GM23338 (cell line): ENCODE data around the gene MYH14. TPM values are rescaled to one million over a fixed set of nuclear protein-coding genes. Genes with fewer than 3 reads are reported as not detected.
A peak's percentile ranks its signal among the peaks of the same experiment; 100 is the strongest.

Source experiments
- ATAC-seq: fragments of 200-7000 bp; cut with Tn5 transposase; 3 replicates; pipeline ENCODE4 v1.9.1; 2020
- DNase-seq: peaks from one replicate; pipeline ENCODE4 v3.0.0-alpha.2; 2015; ENCODE audit warnings: low spot score
- H2AFZ ChIP-seq: fragments of 200-600 bp; sonication (generic); 2 replicates; pipeline ENCODE4 v1.8.0; 2016; ENCODE audit warnings: antibody characterized with exemption, mild to moderate bottlenecking, moderate library complexity
- H3F3A ChIP-seq: fragments of 200-600 bp; sonication (generic); replicated peaks from 2 replicates; pipeline ENCODE4 v1.8.0; 2017; ENCODE audit warnings: antibody characterized with exemption, mixed run types, low read depth
- H3K27ac ChIP-seq: fragments of 200-600 bp; sonication (generic); 2 replicates; pipeline ENCODE4 v1.6.1; 2016; ENCODE audit warnings: low read depth
- H3K27me3 ChIP-seq: fragments of 200-600 bp; sonication (generic); 2 replicates; pipeline ENCODE4 v1.8.0; 2016; ENCODE audit warnings: mild to moderate bottlenecking, mixed run types, moderate library complexity; ENCODE audit not compliant: insufficient read depth
- H3K36me3 ChIP-seq: fragments of 200-600 bp; sonication (generic); 2 replicates; pipeline ENCODE4 v1.8.0; 2016; ENCODE audit warnings: mild to moderate bottlenecking; ENCODE audit not compliant: insufficient read depth
- H3K4me1 ChIP-seq: fragments of 200-600 bp; sonication (generic); 2 replicates; pipeline ENCODE4 v1.8.0; 2016; ENCODE audit warnings: mild to moderate bottlenecking, moderate library complexity; ENCODE audit not compliant: insufficient read depth
- H3K4me2 ChIP-seq: fragments of 200-600 bp; sonication (generic); 2 replicates; pipeline ENCODE4 v1.7.1; 2017; ENCODE audit warnings: mixed run types
- H3K4me3 ChIP-seq: fragments of 200-600 bp; sonication (generic); 2 replicates; pipeline ENCODE4 v1.6.1; 2016; ENCODE audit warnings: mixed run types
- H3K79me2 ChIP-seq: fragments of 200-600 bp; sonication (generic); replicated peaks from 2 replicates; pipeline ENCODE4 v1.8.0; 2017; ENCODE audit warnings: mild to moderate bottlenecking; ENCODE audit not compliant: insufficient read depth
- H3K9me2 ChIP-seq: fragments of 200-600 bp; sonication (generic); 2 replicates; pipeline ENCODE4 v1.8.0; 2017; ENCODE audit not compliant: insufficient read depth
- H4K20me1 ChIP-seq: fragments of 200-600 bp; sonication (generic); replicated peaks from 2 replicates; pipeline ENCODE4 v1.8.0; 2017; ENCODE audit warnings: mild to moderate bottlenecking; ENCODE audit not compliant: insufficient read depth
- H3K27ac Mint-ChIP-seq: 2 replicates; pipeline ENCODE4 v1.8.0; 2020; ENCODE audit warnings: inconsistent platforms, mild to moderate bottlenecking, moderate library complexity, mixed read lengths
- H3K27me3 Mint-ChIP-seq: 3 replicates; pipeline ENCODE4 v1.8.0; 2022; ENCODE audit warnings: low read depth, mild to moderate bottlenecking, moderate library complexity, mixed read lengths, inconsistent platforms; ENCODE audit not compliant: insufficient read depth, poor library complexity
- H3K36me3 Mint-ChIP-seq: 3 replicates; pipeline ENCODE4 v1.8.0; 2021; ENCODE audit warnings: low read depth, mild to moderate bottlenecking, inconsistent platforms, moderate library complexity, mixed read lengths
- H3K4me1 Mint-ChIP-seq: 3 replicates; pipeline ENCODE4 v1.8.0; 2020; ENCODE audit warnings: mild to moderate bottlenecking, inconsistent platforms, mixed read lengths
- H3K4me3 Mint-ChIP-seq: 3 replicates; pipeline ENCODE4 v1.8.0; 2021; ENCODE audit warnings: moderate library complexity, mild to moderate bottlenecking, inconsistent platforms, mixed read lengths
- H3K9me3 Mint-ChIP-seq: 3 replicates; pipeline ENCODE4 v1.8.0; 2020; ENCODE audit warnings: moderate library complexity, mild to moderate bottlenecking, inconsistent platforms, mixed read lengths
- CREB1 ChIP-seq: fragments of 250-450 bp; sonication (Bioruptor Pico); IDR thresholded peaks from 2 replicates; pipeline ENCODE4 v1.5.0; 2020; ENCODE audit warnings: low read depth, mild to moderate bottlenecking, moderate library complexity
- NANOG ChIP-seq: IDR thresholded peaks from 2 replicates; pipeline ENCODE4 v1.6.1; 2016; ENCODE audit warnings: antibody characterized with exemption, borderline replicate concordance
- POLR2AphosphoS5 ChIP-seq: IDR thresholded peaks from 2 replicates; pipeline ENCODE4 v1.6.1; 2016; ENCODE audit warnings: antibody characterized with exemption, low read depth
- STAT1 ChIP-seq: IDR thresholded peaks from one replicate; pipeline ENCODE4 v1.6.1; 2016; ENCODE audit warnings: antibody characterized with exemption; ENCODE audit not compliant: unreplicated experiment
- polyA plus RNA-seq: library from polyadenylated mRNA; unstranded; fragments of >200 nt; fragmentation: Nextera tagmentation; extraction: Ambion mirVana; gene quantifications from 2 replicates; pipeline ENCODE4 v1.2.1, GENCODE V29; 2016
- total RNA-seq: library from RNA; depleted of rRNA; stranded (reverse); fragments of >200 nt; shearing (Covaris generic); gene quantifications from 2 replicates; pipeline ENCODE4 v1.2.3, GENCODE V29; 2014
- TF ChIP-seq, protein P1 (sequence below): IDR thresholded peaks from 2 replicates; pipeline ENCODE4 v1.6.1; 2016; ENCODE audit warnings: antibody characterized with exemption
- TF ChIP-seq, protein P2 (sequence below): fragments of 250-450 bp; sonication (Bioruptor Pico); IDR thresholded peaks from 2 replicates; pipeline ENCODE4 v1.5.0; 2020; ENCODE audit warnings: mild to moderate bottlenecking, moderate library complexity

Gene MYH14
- total and polyA plus RNA-seq, 2 experiments from 2014 or later = 25.5 to 27.5 TPM

DNA sequence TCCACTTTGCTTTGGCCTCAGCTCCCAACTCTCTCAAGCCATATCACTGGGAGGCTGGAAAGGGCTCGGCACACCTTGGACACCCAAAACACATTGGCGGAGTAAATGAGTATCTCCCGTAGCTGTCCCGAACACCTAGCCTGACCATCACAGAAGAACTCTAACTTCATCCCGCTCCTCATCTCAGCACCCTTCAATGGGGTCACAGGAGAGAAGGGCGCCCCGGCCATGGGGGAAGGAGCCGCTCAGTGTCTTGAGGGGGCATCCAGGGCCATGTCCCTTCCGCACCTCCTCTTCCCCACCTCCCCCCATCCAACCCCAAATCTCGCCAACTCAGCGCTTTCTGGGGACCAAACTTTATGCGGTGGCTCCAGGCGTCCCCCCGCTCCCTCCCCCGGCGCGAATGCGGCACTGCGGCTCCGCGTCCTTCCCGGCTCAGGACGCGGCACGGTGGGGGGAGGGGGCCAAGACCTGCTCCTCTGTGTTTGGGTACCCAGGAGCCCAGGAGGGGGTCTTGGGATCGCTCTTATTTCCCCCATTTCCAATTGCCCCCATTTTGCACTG, 122.8 kb downstream of the MYH14 start:
- H3K9me3 Mint-ChIP-seq = peaks cover 81% of the 10 kb centered on the region
- Histone ChIP-seq H3K27me3 (peaks cover 20% of the 10 kb centered on the region), H2AFZ (no peak overlapping the region), H4K20me1 (peaks cover 17% of the 10 kb centered on the region; the same call in 1 of the 2 replicates), H3K27ac (0 out of 2 replicates have a peak overlapping the region, but pooled peaks have one; percentile 45), H3K4me1 (peaks cover 29% of the 10 kb centered on the region), H3K36me3 (no peaks in the 10 kb centered on the region; the same call in 1 of the 2 replicates), H3K79me2 (peaks cover 12% of the 10 kb centered on the region), H3K9me2 (no peaks in the 10 kb centered on the region), H3K4me3 (peak overlapping the region; percentile 86), H3K4me2 (peak overlapping the region; percentile 92), H3F3A (peaks cover 11% of the 10 kb centered on the region; the same call in 1 of the 2 replicates)
- TF ChIP-seq, protein P1, sequence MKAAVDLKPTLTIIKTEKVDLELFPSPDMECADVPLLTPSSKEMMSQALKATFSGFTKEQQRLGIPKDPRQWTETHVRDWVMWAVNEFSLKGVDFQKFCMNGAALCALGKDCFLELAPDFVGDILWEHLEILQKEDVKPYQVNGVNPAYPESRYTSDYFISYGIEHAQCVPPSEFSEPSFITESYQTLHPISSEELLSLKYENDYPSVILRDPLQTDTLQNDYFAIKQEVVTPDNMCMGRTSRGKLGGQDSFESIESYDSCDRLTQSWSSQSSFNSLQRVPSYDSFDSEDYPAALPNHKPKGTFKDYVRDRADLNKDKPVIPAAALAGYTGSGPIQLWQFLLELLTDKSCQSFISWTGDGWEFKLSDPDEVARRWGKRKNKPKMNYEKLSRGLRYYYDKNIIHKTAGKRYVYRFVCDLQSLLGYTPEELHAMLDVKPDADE = no peak
- TF ChIP-seq STAT1 = no peak
- TF ChIP-seq POLR2AphosphoS5 = no peak; the same call in 1 of the 2 replicates
- TF ChIP-seq CREB1 (CRISPR knock-in tag) = no peak
- TF ChIP-seq NANOG = no peak
- TF ChIP-seq, protein P2, sequence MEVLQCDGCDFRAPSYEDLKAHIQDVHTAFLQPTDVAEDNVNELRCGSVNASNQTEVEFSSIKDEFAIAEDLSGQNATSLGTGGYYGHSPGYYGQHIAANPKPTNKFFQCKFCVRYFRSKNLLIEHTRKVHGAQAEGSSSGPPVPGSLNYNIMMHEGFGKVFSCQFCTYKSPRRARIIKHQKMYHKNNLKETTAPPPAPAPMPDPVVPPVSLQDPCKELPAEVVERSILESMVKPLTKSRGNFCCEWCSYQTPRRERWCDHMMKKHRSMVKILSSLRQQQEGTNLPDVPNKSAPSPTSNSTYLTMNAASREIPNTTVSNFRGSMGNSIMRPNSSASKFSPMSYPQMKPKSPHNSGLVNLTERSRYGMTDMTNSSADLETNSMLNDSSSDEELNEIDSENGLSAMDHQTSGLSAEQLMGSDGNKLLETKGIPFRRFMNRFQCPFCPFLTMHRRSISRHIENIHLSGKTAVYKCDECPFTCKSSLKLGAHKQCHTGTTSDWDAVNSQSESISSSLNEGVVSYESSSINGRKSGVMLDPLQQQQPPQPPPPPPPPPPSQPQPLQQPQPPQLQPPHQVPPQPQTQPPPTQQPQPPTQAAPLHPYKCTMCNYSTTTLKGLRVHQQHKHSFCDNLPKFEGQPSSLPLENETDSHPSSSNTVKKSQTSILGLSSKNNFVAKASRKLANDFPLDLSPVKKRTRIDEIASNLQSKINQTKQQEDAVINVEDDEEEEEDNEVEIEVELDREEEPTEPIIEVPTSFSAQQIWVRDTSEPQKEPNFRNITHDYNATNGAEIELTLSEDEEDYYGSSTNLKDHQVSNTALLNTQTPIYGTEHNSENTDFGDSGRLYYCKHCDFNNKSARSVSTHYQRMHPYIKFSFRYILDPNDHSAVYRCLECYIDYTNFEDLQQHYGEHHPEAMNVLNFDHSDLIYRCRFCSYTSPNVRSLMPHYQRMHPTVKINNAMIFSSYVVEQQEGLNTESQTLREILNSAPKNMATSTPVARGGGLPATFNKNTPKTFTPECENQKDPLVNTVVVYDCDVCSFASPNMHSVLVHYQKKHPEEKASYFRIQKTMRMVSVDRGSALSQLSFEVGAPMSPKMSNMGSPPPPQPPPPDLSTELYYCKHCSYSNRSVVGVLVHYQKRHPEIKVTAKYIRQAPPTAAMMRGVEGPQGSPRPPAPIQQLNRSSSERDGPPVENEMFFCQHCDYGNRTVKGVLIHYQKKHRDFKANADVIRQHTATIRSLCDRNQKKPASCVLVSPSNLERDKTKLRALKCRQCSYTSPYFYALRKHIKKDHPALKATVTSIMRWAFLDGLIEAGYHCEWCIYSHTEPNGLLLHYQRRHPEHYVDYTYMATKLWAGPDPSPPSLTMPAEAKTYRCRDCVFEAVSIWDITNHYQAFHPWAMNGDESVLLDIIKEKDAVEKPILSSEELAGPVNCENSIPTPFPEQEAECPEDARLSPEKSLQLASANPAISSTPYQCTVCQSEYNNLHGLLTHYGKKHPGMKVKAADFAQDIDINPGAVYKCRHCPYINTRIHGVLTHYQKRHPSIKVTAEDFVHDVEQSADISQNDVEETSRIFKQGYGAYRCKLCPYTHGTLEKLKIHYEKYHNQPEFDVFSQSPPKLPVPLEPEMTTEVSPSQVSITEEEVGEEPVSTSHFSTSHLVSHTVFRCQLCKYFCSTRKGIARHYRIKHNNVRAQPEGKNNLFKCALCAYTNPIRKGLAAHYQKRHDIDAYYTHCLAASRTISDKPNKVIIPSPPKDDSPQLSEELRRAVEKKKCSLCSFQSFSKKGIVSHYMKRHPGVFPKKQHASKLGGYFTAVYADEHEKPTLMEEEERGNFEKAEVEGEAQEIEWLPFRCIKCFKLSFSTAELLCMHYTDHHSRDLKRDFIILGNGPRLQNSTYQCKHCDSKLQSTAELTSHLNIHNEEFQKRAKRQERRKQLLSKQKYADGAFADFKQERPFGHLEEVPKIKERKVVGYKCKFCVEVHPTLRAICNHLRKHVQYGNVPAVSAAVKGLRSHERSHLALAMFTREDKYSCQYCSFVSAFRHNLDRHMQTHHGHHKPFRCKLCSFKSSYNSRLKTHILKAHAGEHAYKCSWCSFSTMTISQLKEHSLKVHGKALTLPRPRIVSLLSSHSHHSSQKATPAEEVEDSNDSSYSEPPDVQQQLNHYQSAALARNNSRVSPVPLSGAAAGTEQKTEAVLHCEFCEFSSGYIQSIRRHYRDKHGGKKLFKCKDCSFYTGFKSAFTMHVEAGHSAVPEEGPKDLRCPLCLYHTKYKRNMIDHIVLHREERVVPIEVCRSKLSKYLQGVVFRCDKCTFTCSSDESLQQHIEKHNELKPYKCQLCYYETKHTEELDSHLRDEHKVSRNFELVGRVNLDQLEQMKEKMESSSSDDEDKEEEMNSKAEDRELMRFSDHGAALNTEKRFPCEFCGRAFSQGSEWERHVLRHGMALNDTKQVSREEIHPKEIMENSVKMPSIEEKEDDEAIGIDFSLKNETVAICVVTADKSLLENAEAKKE = no peak
- peaks cover 28% of the 10 kb centered on the region for H3K27me3 Mint-ChIP-seq
- peaks cover 52% of the 10 kb centered on the region for H3K36me3 Mint-ChIP-seq
- DNase-seq (peak; percentile 64), ATAC-seq (no peak)
- H3K4me3 Mint-ChIP-seq = no peak overlapping the region
- H3K4me1 Mint-ChIP-seq = no peaks in the 10 kb centered on the region
- H3K27ac Mint-ChIP-seq = no peak overlapping the region
